Erythroblast (primary cell): ENCODE measurements around the gene FAM227B.
A peak's percentile ranks its signal among the peaks of the same experiment; 100 is the strongest.

Source experiments
- DNase-seq, 2 experiments: peaks; one replicate each; lab custom pipeline; 2025; lab: John Stamatoyannopoulos, UW
- GATA1 ChIP-seq: IDR thresholded peaks from 2 replicates; pipeline ENCODE4 v1.6.1; 2011; ENCODE audit warnings: low read depth, mild to moderate bottlenecking, control low read depth, low read length, moderate library complexity
- POLR2A ChIP-seq: IDR thresholded peaks from 2 replicates; pipeline ENCODE4 v1.6.1; 2011; ENCODE audit warnings: mild to moderate bottlenecking, low read length

Gene FAM227B

GRCh38 chr15:49460411-49460941, 160.1 kb downstream of the FAM227B start:
- no peak for DNase-seq
- TF ChIP-seq POLR2A (no peak), GATA1 (no peak)

GRCh38 chr15:49458145-49458544, 162.5 kb downstream of the FAM227B start:
- no peak for DNase-seq
- TF ChIP-seq GATA1 (no peak), POLR2A (no peak)

- TF ChIP-seq POLR2A = no peak
- TF ChIP-seq GATA1 = no peak
- DNase-seq = no peak
Observed at GRCh38 chr15:49456166-49456565, 164.5 kb downstream of the FAM227B start.

DNA sequence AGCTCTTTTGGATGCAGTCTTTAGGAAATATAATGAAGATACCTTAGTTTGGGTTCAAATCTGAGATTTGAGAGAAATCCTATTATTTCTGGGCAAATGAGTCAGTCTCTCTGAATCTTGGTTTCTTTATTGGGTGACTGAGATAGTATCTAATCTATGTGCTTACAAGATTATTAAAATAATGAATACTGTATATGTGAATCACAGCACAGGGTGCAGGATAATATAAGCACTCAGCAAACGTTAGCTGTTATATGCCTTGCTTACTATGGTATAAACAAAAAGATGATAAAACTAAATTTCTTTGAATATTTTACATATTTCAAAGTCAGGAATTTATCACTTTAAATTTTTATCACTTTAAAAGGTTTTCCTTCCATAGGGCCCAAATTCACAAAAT, 168.0 kb downstream of the FAM227B start:
- TF ChIP-seq GATA1 (no peak), POLR2A (no peak)
- no peak for DNase-seq

DNA sequence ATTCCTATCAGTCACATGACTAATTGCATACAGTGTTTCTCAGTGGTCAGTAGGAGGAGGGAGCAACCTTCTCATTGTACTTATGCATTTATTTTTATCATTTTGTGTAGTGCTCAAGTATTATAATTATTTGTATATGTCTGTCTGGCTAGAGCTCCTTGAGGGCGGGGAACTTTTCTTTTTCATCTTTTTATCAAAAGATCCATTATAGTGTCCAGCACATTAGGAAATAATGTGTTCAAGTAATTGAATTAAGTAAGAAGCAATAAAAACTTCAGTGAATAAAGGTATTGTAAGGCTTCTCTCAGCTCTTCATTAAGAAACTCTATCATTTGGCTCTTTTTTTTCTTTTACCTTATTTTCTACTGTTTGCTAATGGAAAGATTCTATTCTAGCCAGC, 178.8 kb downstream of the FAM227B start:
- no peak for TF ChIP-seq POLR2A
- TF ChIP-seq GATA1 = no peak

GRCh38 chr15:49441356-49441755, 179.3 kb downstream of the FAM227B start:
- TF ChIP-seq GATA1 (no peak), POLR2A (no peak)
- DNase-seq = no peak

More for the DNA sequence above, 178.8 kb downstream of the FAM227B start:
- DNase-seq = no peak

- no peak for TF ChIP-seq POLR2A
- DNase-seq = no peak
Observed at GRCh38 chr15:49439678-49440395, 180.8 kb downstream of the FAM227B start.

- peak in 1 of 2 experiments; percentile 12 for DNase-seq
- TF ChIP-seq POLR2A (no peak), GATA1 (no peak)
Observed at GRCh38 chr15:49438962-49439631, 181.5 kb downstream of the FAM227B start.

DNA sequence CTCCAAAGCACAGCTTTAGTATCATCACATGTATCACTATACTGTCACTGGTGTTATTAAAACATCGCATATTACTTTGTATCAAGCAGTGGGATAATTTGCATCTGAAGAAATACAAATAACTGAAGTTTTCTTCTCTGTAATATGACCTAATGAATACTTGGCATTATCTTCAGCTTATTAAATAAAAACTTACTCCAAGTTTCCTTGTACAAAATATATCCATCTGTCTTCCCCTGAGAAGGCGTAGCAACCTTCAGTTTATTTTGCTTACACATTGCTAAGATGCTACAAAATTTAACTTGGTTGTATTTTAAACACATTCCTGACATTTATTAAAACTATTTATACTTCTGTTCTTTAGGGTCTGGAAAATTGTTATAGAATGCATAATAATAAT, 183.9 kb downstream of the FAM227B start:
- no peak for TF ChIP-seq POLR2A
- no peak for TF ChIP-seq GATA1
- DNase-seq = no peak

DNA sequence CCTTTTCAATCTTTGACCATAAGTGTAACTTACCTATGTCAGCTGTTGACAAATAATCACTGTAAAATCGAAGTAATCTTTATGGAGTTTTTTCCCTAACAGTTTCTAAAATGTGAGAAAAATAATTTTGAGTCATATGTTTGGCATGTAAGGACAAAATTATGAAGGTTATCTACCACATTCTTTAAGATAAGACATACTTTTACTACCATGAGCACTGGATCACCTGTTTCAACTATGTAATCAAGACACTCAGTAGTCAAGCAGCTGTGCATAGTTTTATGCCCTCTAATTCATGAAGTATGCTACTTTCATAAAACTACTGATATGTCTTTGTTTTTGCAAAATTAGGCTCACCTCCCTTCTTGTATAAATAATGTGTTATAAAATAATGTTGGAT, 185.4 kb downstream of the FAM227B start:
- TF ChIP-seq GATA1 (no peak), POLR2A (no peak)
- DNase-seq = no peak

DNA sequence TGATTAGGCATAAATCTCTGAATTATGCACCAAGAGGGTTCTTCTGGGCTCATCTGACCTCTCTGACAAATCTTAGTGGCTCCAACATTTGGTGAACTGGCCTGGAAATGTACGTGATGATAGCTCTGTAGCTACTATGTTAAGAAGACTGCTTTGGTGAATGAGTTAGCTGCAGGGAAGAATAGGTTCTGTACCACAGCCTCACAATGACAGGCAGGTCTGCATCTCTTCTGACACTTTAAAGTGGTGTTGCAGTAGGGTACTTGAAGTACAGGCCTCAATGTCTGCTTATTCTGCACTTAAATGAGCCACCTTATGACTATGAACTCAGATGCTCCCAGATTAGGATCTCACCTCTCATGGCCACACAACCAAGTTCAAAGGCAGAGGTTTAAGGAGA, 190.6 kb downstream of the FAM227B start:
- TF ChIP-seq GATA1 (no peak), POLR2A (no peak)
- no peak for DNase-seq

- no peak for DNase-seq
- TF ChIP-seq GATA1 (no peak), POLR2A (no peak)
Observed at GRCh38 chr15:49428409-49429095, 192.1 kb downstream of the FAM227B start.

- no peak for DNase-seq
- no peak for TF ChIP-seq GATA1
- TF ChIP-seq POLR2A = no peak
Observed at GRCh38 chr15:49427372-49427771, 193.2 kb downstream of the FAM227B start.

DNA sequence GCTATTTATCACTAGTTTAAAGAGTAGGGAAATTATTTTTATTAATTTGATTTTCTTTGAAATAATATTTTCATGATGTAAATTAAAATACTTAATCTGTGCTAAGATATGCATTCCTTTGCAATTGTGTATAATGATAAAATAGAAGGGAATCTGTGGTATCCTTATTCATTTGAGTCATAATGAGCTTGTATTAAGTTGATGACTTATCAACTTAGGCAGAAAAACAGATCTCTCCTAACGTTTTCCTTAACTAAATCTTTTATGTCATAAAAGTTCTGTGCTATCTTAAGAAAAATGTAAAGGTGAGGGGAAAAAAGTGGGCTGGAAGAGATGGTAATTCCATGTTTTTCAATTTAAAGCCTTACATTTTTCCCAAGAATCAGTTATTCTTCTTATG, 195.7 kb downstream of the FAM227B start:
- no peak for TF ChIP-seq GATA1
- TF ChIP-seq POLR2A = no peak
- no peak for DNase-seq
